MG63 (cell line): ENCODE data around the gene NDUFS5. TPM values are rescaled to one million over a fixed set of nuclear protein-coding genes. Genes with fewer than 3 reads are reported as not detected.
A peak's percentile ranks its signal among the peaks of the same experiment; 100 is the strongest.
"Not testable (repeated sequence)": the region's sequence is repeated elsewhere in the genome, so short reads cannot be mapped to it uniquely, and the experiment has no call there.

Experiments used
- DNase-seq: peaks from one replicate; pipeline ENCODE4 v3.0.0-alpha.2; 2020
- H3K27me3 ChIP-seq: fragments of 250-450 bp; sonication (Bioruptor Pico); 2 replicates; pipeline ENCODE4 v1.5.1; 2020; ENCODE audit warnings: mild to moderate bottlenecking, moderate library complexity
- H3K36me3 ChIP-seq: fragments of 250-450 bp; sonication (Bioruptor Pico); 2 replicates; pipeline ENCODE4 v1.5.1; 2020; ENCODE audit warnings: mild to moderate bottlenecking, moderate library complexity
- H3K4me3 ChIP-seq: fragments of 250-450 bp; sonication (Bioruptor Pico); 2 replicates; pipeline ENCODE4 v1.5.1; 2020; ENCODE audit warnings: mild to moderate bottlenecking, moderate library complexity
- H3K9me3 ChIP-seq: fragments of 250-450 bp; sonication (Bioruptor Pico); 2 replicates; pipeline ENCODE4 v1.5.1; 2020; ENCODE audit warnings: mild to moderate bottlenecking, moderate library complexity
- total RNA-seq: library from RNA; depleted of rRNA; stranded (reverse); fragments of >200 nt; shearing (Covaris generic); gene quantifications from 2 replicates; pipeline ENCODE4 v1.2.3, GENCODE V29; 2014; ENCODE audit warnings: low replicate concordance

NDUFS5 gene
- total RNA-seq, 1 experiment from 2014 or later: 440 TPM

DNA sequence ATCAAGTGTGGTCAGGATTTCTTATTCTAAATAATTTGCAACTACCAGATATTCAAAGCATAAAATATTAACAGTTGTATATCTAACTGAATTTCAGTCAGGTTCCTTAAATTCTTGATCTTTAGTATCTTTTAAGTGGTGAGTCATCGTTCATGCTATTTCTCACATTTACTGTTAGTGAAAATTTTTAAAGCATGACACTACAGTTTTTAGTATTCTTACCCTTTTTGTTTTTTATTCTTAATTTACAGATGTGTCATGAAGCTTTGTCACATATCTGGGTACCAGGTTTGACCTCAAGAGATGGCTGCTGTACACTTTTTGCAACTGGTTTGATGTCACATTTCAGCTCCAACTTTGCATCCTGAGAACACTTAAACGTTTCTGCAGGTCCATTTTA, 22.4 kb upstream of the NDUFS5 start:
- H3K9me3 ChIP-seq: no peaks in the 10 kb centered on the region
- H3K4me3 ChIP-seq: no peak overlapping the region
- peaks cover 86% of the 10 kb centered on the region for H3K36me3 ChIP-seq
- DNase-seq: no peak
- no peaks in the 10 kb centered on the region for H3K27me3 ChIP-seq

DNA sequence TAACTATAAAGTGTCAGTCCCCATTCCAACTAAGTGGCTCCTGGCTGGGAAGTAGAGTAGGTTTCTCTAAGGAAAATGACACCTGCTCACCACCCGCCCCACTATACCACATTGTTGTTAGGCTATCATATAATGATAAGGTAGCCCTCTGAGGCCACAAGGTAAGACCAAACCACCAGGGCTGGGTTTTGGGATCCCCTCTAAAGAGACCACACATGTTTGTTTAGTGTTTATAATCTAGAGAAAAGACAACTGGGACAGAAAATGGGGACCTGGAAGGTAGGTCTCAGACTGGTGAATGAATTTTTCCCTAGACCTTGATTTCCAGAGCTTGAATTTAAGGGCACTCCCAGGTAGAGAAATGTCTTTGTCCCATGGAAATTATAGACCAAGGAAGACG, 19.9 kb upstream of the NDUFS5 start:
- Histone ChIP-seq H3K9me3 (no peaks in the 10 kb centered on the region), H3K36me3 (peaks cover 79% of the 10 kb centered on the region), H3K27me3 (no peaks in the 10 kb centered on the region), H3K4me3 (no peak overlapping the region)
- no peak for DNase-seq

DNA sequence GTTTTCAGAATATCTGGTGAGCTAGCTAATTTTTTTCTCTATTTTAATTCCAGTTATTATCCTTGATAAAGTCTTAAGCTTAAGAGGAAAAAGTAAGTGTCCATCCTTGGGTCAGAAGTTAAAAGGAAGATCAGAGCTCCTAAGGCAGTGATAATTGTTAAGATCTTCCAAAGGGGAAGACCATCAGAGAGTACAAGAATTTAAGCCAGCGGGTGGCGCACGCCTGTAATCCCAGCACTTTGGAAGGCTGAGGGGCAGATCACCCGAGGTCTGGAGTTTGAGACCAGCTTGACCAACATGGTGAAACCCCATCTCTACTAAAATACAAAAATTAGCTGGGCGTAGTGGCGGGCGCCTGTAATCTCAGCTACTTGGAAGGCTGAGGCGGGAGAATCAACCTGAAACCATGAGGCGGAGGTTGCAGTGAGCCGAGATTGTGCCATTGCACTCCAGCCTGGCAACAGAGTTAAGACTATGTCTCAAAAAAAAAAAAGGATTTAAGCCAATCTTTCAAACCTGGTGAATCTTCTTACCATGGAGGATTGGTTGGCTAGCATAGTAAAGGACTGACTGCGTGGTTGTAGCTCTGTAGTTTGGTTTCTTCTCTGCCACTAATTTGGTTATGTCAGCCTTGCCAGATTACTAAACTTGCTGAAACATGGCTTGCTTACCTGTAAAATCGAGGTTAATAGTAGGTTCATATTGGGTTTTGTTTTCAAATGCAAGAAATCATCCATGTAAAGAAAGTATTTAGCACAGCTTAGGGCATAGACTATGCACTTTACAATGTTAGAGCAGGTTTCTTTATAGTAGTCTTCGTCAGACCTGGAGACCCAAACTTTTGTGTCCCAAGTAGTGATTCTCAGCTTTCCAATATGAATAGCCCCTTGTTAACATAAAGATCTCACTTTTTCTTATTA, 19.2 kb upstream of the NDUFS5 start:
- no peaks in the 10 kb centered on the region for H3K27me3 ChIP-seq
- H3K9me3 ChIP-seq: no peaks in the 10 kb centered on the region
- H3K4me3 ChIP-seq: no peak overlapping the region
- H3K36me3 ChIP-seq: peaks cover 75% of the 10 kb centered on the region
- DNase-seq: no peak

DNA sequence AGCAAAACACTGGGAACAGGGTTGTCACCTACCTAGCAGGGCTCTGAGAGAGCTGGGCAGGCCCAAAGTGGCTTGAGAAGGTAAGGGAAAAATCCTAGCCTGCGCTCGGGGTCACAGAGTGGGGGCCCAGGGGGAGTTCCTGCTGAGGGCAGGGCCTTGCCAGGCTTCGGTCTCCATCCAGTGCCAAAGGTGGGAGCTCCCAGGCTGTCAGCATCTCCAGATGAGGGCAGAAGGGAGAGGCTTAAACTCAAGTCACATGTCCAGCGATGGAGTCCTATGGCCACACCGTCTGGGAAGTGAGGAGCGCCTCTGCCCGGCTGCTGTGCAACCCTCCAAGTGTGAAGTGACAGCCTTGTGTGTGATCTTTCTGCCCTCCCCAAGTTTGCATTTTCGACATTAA, 11.2 kb upstream of the NDUFS5 start:
- peaks cover 10% of the 10 kb centered on the region for H3K36me3 ChIP-seq
- not testable (repeated sequence) for H3K27me3 ChIP-seq, H3K9me3 ChIP-seq, H3K4me3 ChIP-seq, DNase-seq

DNA sequence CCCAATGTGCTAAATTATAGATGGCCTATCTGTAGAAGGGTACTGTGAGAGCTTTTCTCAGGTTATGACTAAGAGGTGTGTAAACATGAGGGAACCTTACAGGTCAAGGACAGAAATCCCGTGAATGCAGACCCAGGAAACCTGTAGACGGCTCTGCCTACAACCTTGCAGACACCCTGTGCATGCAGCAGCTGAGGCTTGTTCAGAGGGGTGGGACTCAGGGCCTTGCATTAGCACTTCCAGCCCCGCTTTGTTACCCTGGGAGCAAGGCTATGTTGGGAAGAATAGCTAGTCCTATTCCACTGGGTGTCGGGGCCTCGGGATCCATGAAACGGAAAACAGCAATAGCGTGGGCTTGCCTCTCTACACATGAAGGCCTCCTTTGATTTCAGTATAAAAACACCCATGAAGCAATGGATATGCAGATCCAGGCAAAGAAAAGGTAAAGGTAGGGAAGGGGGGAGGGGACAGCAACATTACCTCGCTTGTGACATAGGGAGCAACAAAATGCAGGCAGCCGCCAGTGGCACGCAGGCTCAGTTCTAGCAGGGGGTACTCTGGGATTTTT, 9.5 kb upstream of the NDUFS5 start:
- Histone ChIP-seq H3K27me3 (no peaks in the 10 kb centered on the region), H3K4me3 (no peak overlapping the region), H3K36me3 (peaks cover 5% of the 10 kb centered on the region), H3K9me3 (no peaks in the 10 kb centered on the region)
- DNase-seq: no peak

DNA sequence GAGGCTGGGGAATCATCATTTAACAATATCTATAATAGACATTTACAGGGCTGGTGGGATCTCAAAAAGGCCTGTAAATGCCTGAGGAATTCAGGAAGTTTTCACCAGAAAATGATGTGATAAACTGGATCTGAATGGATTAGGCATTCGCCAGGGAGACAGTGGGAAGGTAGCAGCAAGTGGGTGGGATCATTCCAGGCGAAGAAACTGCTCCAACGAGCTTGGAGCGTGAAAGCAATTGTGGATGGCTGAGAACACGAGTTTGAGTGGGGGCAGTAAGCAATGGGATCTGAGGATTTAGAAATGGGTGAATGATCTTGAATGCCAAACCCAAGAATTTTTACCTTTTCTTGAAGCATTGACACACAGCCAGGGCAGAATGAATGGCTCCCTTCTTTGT, 8.9 kb upstream of the NDUFS5 start:
- no peak overlapping the region for H3K4me3 ChIP-seq
- no peak for DNase-seq

GRCh38 chr1:39020494-39020893, 5.7 kb upstream of the NDUFS5 start:
- not testable (repeated sequence) for H3K27me3 ChIP-seq, H3K4me3 ChIP-seq, H3K9me3 ChIP-seq, DNase-seq, H3K36me3 ChIP-seq

More for the DNA sequence above, 8.9 kb upstream of the NDUFS5 start:
- H3K27me3 ChIP-seq: no peaks in the 10 kb centered on the region
- no peaks in the 10 kb centered on the region for H3K9me3 ChIP-seq
- H3K36me3 ChIP-seq: no peaks in the 10 kb centered on the region

- Histone ChIP-seq H3K9me3 (no peaks in the 10 kb centered on the region), H3K27me3 (no peaks in the 10 kb centered on the region), H3K4me3 (no peak overlapping the region), H3K36me3 (no peaks in the 10 kb centered on the region)
- no peak for DNase-seq
These were observed 4.7 kb upstream of the NDUFS5 start for GRCh38 chr1:39021426-39021825.

GRCh38 chr1:39023140-39023539, 3.0 kb upstream of the NDUFS5 start:
- no peak overlapping the region for H3K4me3 ChIP-seq
- H3K27me3 ChIP-seq: no peaks in the 10 kb centered on the region
- H3K9me3 ChIP-seq: no peaks in the 10 kb centered on the region
- DNase-seq: no peak
- H3K36me3 ChIP-seq: peaks cover 4% of the 10 kb centered on the region

- H3K4me3 ChIP-seq: peak overlapping the region; percentile 82
- H3K9me3 ChIP-seq: no peaks in the 10 kb centered on the region
- peaks cover 35% of the 10 kb centered on the region for H3K36me3 ChIP-seq
- H3K27me3 ChIP-seq: no peaks in the 10 kb centered on the region
- no peak for DNase-seq
These were observed 837 bp downstream of the NDUFS5 start for GRCh38 chr1:39026866-39027507.

DNA sequence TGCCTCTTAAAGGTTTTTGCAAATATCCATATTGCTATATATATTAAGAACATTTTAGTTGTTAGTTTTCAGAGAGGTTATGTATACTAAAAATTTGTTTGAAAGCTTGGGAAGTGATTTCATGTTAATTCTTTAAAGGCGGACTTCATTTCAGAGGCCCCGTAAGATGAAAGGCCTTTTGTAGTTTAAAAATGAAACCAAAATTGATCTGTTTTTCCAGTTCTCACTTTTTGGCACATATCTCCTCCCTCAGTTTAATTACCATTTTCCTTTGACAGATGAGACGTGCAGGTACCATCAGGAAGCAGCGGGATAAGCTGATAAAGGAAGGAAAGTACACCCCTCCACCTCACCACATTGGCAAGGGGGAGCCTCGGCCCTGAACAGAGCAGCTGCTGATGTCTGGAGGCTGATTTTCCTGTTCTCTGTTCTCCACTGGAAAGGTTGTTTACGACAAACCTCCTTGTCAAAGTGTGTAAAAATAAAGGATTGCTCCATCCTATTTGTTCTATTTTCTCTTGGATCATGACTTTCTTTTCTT, 8.0 kb downstream of the NDUFS5 start:
- peaks cover 79% of the 10 kb centered on the region for H3K36me3 ChIP-seq

DNA sequence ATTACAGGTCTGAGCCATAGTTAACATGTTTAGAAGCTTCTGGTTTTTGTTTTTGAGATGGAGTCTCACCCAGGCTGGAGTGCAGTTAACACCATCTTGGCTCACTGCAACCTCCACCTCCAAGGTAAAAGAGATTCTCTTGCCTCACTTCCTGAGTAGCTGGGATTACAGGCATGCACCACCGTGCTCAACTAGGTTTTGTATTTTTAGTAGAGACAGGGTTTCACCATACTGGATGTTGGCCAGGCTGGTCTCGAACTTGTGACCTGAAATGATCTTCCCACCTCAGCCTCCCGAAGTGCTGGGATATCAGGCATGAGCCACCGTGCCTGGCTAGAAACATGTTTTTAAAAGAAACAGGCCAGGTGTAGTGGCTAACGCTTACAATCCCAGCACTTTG, 10.5 kb downstream of the NDUFS5 start:
- Histone ChIP-seq H3K4me3 (no peak overlapping the region), H3K9me3 (no peaks in the 10 kb centered on the region), H3K36me3 (peaks cover 68% of the 10 kb centered on the region), H3K27me3 (no peaks in the 10 kb centered on the region)
- no peak for DNase-seq

More for the DNA sequence above, 8.0 kb downstream of the NDUFS5 start:
- Histone ChIP-seq H3K4me3 (no peak overlapping the region), H3K9me3 (no peaks in the 10 kb centered on the region), H3K27me3 (no peaks in the 10 kb centered on the region)
- DNase-seq: no peak

GRCh38 chr1:39043513-39043912, 17.4 kb downstream of the NDUFS5 start:
- peaks cover 17% of the 10 kb centered on the region for H3K36me3 ChIP-seq
- no peak overlapping the region for H3K4me3 ChIP-seq
- H3K27me3 ChIP-seq: no peaks in the 10 kb centered on the region
- no peaks in the 10 kb centered on the region for H3K9me3 ChIP-seq
- DNase-seq: no peak

DNA sequence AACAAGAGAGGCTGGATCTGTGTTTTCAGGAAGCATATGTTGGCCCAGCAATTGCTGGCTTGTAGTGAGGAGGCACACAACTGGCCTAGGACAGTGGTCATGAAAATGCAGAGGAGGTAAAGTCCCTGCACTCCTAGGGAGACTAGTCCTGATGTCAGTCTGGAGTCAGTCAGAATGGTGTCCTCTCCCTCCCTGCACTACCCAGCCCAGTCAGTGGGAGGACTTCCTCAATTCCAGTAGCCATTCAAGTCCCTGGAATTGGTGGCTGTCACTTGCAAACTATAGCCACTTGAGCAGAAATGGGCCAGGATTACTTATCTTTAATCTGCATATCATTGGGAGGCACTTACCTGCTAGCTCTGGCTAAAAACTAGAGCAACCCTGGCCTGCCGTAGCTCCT, 18.6 kb downstream of the NDUFS5 start:
- H3K4me3 ChIP-seq: no peak overlapping the region
- H3K36me3 ChIP-seq: peaks cover 16% of the 10 kb centered on the region
- H3K9me3 ChIP-seq: no peaks in the 10 kb centered on the region
- H3K27me3 ChIP-seq: no peaks in the 10 kb centered on the region
- DNase-seq: no peak

GRCh38 chr1:39045231-39045630, 19.1 kb downstream of the NDUFS5 start:
- H3K36me3 ChIP-seq: peaks cover 16% of the 10 kb centered on the region
- DNase-seq: no peak
- H3K9me3 ChIP-seq: no peaks in the 10 kb centered on the region
- no peaks in the 10 kb centered on the region for H3K27me3 ChIP-seq
- H3K4me3 ChIP-seq: no peak overlapping the region

- H3K27me3 ChIP-seq: no peaks in the 10 kb centered on the region
- no peak for DNase-seq
- H3K4me3 ChIP-seq: no peak overlapping the region
- H3K36me3 ChIP-seq: peaks cover 10% of the 10 kb centered on the region
- H3K9me3 ChIP-seq: no peaks in the 10 kb centered on the region
These were observed 20.6 kb downstream of the NDUFS5 start for GRCh38 chr1:39046613-39047210.
